Stomach (tissue), 9 donors: ENCODE data around the gene UBR4. TPM values are rescaled to one million over a fixed set of nuclear protein-coding genes. Genes with fewer than 3 reads are reported as not detected.

Source experiments
- DNase-seq, 2 donors: peaks; one replicate each; pipeline versions ENCODE4 v3.0.0 to v3.0.0-alpha.2; 2013 to 2019
- H3K27ac ChIP-seq, 5 donors: fragments of 200-600 bp in 4 of 5; sonication (generic) in 4 of 5; one replicate each; pipeline ENCODE4 v1.5.1; 2013 to 2019; ENCODE audit warnings: mild to moderate bottlenecking in 1 of 5, moderate library complexity in 1 of 5
- H3K27me3 ChIP-seq, 3 donors: fragments of 200-600 bp; sonication (generic); one replicate each; pipeline ENCODE4 v1.5.1; 2017 to 2019; ENCODE audit warnings: mixed run types in 1 of 3
- H3K36me3 ChIP-seq, 4 donors: fragments of 200-600 bp; sonication (generic); 1 replicate in 3 of 4; 2 replicates in 1 of 4; pipeline ENCODE4 v1.5.1; 2016 to 2019
- H3K4me1 ChIP-seq, 4 donors: fragments of 200-600 bp; sonication (generic); one replicate each; pipeline ENCODE4 v1.5.1; 2016 to 2019
- H3K4me3 ChIP-seq, 4 donors: fragments of 200-600 bp; sonication (generic) in 3 of 4; one replicate each; pipeline ENCODE4 v1.5.1; 2016 to 2019; ENCODE audit warnings: mild to moderate bottlenecking in 1 of 4
- H3K9me3 ChIP-seq, 4 donors: fragments of 200-600 bp; sonication (generic); one replicate each; pipeline ENCODE4 v1.5.1; 2016 to 2019
- EP300 ChIP-seq: sonication (generic); formaldehyde crosslinking; IDR thresholded peaks from one replicate; pipeline ENCODE4 v1.6.1; 2017; ENCODE audit warnings: antibody characterized with exemption
- POLR2A ChIP-seq, 4 donors: fragments of 450-650 bp; IDR thresholded peaks; one replicate each; pipeline ENCODE4 v1.6.1; 2016; ENCODE audit warnings: antibody characterized with exemption in 4 of 4, control low read depth in 2 of 4, mild to moderate bottlenecking in 1 of 4, moderate library complexity in 1 of 4
- POLR2AphosphoS5 ChIP-seq, 3 donors: sonication (generic); formaldehyde crosslinking; IDR thresholded peaks; one replicate each; pipeline ENCODE4 v1.6.1; 2016; ENCODE audit warnings: antibody characterized with exemption in 3 of 3
- WGBS, 5 donors: extraction: QIAGEN DNeasy Blood & Tissue Kit in 3 of 5; methylation state at CpG; one replicate each; pipeline versions ENCODE4 v1.1.5 to v1.1.7; 2013 to 2018; 5-methylcytosine and 5-hydroxymethylcytosine counted together
- intact Hi-C: fragments of 100-400 bp; cut with DNase I; formaldehyde crosslinking; loops from one replicate; pipeline ENCODE4 v1.15.1; 2023; ENCODE audit warnings: low total_unique reads
- polyA plus RNA-seq, 3 donors: library from polyadenylated mRNA; stranded (reverse); fragments of 200-250 nt; gene quantifications; one replicate each; pipeline ENCODE4 v1.2.3, GENCODE V29; 2013
- total RNA-seq, 5 donors: library from RNA; depleted of rRNA; stranded (reverse); fragments of >200 nt; gene quantifications; one replicate each; pipeline versions ENCODE4 v1.1.0 to v1.2.3, GENCODE V29; 2014 to 2016
- TF ChIP-seq, protein P1 (sequence below), 7 experiments: fragments of 450-650 bp in 4 of 7; fragments of 200-600 bp in 3 of 7; sonication (generic) in 3 of 7; IDR thresholded peaks; one replicate each; pipeline ENCODE4 v1.5.1; 2016 to 2019; ENCODE audit warnings: antibody characterized with exemption in 7 of 7, control low read depth in 2 of 7, mild to moderate bottlenecking in 1 of 7
- donor health status: healthy with polysubstance abuse.
- donor health status: Bipolar disorder and iron deficiency.
- donor health status: healthy.

Gene UBR4
- total and polyA plus RNA-seq, 8 donors = 41.9 to 262 (median 128) TPM

DNA sequence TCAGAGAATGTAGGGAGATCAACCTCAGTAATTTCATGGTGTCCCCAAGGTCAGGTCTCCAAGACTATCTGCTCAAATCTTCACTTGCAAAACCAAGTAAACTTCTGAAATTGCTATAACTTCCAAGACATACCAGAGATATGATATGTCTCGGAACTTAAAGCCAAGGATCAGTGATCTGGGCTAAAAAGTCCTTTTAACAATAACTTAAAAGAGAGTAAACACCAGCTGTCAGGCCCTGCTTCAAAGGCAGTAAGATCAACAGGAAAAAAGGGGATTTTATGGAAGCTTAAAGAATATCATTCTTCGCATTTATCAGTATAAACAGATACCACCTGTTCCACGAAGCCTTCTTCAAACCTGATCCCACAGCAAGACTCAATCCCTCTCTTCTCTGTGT, 13.7 kb downstream of the UBR4 start:
- no peaks in the 10 kb centered on the region for H3K9me3 ChIP-seq

DNA sequence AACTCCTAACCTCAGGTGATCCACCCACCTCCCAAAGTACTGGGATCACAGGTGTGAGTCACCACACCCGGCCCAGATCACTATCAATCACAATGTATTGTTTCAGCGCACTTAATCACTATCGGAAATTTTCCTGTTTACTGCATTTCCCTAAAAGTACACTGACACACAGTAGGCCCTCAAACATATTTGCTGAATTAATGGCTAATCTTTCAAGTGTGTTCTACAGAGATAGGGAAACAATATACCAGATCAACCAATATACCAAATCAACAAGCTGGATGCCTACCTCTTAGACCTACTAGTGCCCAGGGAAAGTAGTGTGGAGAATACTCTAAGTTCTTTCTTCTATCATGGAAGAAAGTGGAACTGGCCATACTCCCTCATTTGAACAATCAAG, 17.1 kb downstream of the UBR4 start:
- H3K27ac ChIP-seq = no peak overlapping the region
- TF ChIP-seq, protein P1, sequence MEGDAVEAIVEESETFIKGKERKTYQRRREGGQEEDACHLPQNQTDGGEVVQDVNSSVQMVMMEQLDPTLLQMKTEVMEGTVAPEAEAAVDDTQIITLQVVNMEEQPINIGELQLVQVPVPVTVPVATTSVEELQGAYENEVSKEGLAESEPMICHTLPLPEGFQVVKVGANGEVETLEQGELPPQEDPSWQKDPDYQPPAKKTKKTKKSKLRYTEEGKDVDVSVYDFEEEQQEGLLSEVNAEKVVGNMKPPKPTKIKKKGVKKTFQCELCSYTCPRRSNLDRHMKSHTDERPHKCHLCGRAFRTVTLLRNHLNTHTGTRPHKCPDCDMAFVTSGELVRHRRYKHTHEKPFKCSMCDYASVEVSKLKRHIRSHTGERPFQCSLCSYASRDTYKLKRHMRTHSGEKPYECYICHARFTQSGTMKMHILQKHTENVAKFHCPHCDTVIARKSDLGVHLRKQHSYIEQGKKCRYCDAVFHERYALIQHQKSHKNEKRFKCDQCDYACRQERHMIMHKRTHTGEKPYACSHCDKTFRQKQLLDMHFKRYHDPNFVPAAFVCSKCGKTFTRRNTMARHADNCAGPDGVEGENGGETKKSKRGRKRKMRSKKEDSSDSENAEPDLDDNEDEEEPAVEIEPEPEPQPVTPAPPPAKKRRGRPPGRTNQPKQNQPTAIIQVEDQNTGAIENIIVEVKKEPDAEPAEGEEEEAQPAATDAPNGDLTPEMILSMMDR (IDR thresholded peaks at IDR 0.05) = no peak
- TF ChIP-seq POLR2A (IDR thresholded peaks at IDR 0.05) (no peak), EP300 (no peak), POLR2AphosphoS5 (IDR thresholded peaks at IDR 0.05) (no peak)
- peaks cover 0 to 8% (median 0%) of the 10 kb centered on the region in 4 donors for H3K4me1 ChIP-seq
- no peaks in the 10 kb centered on the region for H3K9me3 ChIP-seq
- no peak for DNase-seq
- no peaks in the 10 kb centered on the region for H3K27me3 ChIP-seq
- 75 to 88% (median 78%) methylated on average over 3 of the region's 3 CpGs for WGBS, 5 donors
- no peak overlapping the region for H3K4me3 ChIP-seq
- H3K36me3 ChIP-seq = peaks cover 58 to 100% (median 100%) of the 10 kb centered on the region in 4 donors
- intact Hi-C loops = no loop called here

More for the DNA sequence above, 13.7 kb downstream of the UBR4 start:
- no peak overlapping the region for H3K4me3 ChIP-seq
- no peaks in the 10 kb centered on the region for H3K27me3 ChIP-seq
- H3K36me3 ChIP-seq = peaks cover 73 to 100% (median 98%) of the 10 kb centered on the region in 4 donors
- 61 to 90% (median 86%) methylated on average over 3 of the region's 3 CpGs for WGBS, 5 donors
- intact Hi-C loops = no loop called here
- DNase-seq = no peak
- no peak overlapping the region for H3K27ac ChIP-seq
- TF ChIP-seq POLR2AphosphoS5 (IDR thresholded peaks at IDR 0.05) (no peak), EP300 (no peak), POLR2A (IDR thresholded peaks at IDR 0.05) (no peak)
- peaks cover 5 to 26% (median 15%) of the 10 kb centered on the region in 4 donors for H3K4me1 ChIP-seq

DNA sequence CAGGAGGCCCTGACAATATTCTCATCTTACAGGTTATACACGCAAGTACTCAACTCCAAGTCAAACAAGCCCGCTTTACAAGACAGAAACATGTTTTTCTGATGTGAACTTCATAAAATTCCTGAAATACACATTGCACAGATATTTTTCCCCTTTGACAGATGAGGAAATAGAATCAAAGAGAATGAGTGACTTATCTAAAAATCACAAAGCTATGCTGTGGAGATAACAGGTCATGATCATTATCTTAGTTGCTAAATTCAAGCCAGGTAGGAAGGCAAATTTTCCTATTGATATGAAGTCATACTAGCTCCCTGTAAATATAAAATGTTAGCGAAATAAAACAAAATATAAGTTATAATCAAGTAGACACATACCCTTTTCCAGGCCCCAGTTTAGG, 18.3 kb downstream of the UBR4 start:
- intact Hi-C loops = no loop called here
- peaks cover 0 to 8% (median 0%) of the 10 kb centered on the region in 4 donors for H3K4me1 ChIP-seq
- H3K36me3 ChIP-seq = peaks cover 56 to 100% (median 100%) of the 10 kb centered on the region in 4 donors
- no peak overlapping the region for H3K4me3 ChIP-seq
- 93 to 99% (median 98%) methylated on average over 3 of the region's 3 CpGs for WGBS, 5 donors
- no peak for DNase-seq
- no peaks in the 10 kb centered on the region for H3K27me3 ChIP-seq
- TF ChIP-seq EP300 = no peak
- no peak overlapping the region for H3K27ac ChIP-seq
- H3K9me3 ChIP-seq = no peaks in the 10 kb centered on the region

- H3K27ac ChIP-seq = no peak overlapping the region
- H3K27me3 ChIP-seq = no peaks in the 10 kb centered on the region
- peaks cover 0 to 8% (median 0%) of the 10 kb centered on the region in 4 donors for H3K4me1 ChIP-seq
- no peaks in the 10 kb centered on the region for H3K9me3 ChIP-seq
- peaks cover 58 to 100% (median 100%) of the 10 kb centered on the region in 4 donors for H3K36me3 ChIP-seq
- intact Hi-C loops = no loop called here
- DNase-seq = no peak
- no peak overlapping the region for H3K4me3 ChIP-seq
- WGBS, 5 donors = 79 to 91% (median 89%) methylated on average over 4 of the region's 4 CpGs
- no peak for TF ChIP-seq EP300
- TF ChIP-seq, protein P1 (IDR thresholded peaks at IDR 0.05) = no peak
- TF ChIP-seq POLR2A (IDR thresholded peaks at IDR 0.05) = no peak
- TF ChIP-seq POLR2AphosphoS5 (IDR thresholded peaks at IDR 0.05) = no peak
Measured at GRCh38 chr1:19190468-19190867, 19.6 kb downstream of the UBR4 start.

DNA sequence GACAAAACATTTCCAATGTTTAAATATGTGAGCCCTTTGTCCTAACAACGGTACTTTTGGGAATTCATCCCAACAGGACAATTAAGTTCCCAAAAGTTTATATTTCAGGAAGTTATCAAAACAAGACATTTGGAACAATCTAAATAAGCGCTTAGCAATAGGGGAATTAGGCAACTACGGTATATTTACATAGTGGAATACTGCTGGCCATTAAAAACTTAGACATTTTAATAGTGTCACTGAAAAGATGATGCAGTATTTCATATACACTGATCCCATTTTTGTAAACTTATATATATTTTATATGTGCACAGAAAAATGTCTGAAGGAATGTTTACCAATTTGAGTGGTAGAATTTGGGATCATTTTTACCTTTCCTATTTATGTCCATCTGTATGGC, 20.8 kb downstream of the UBR4 start:
- Histone ChIP-seq H3K27me3 (no peaks in the 10 kb centered on the region), H3K4me1 (peaks cover 0 to 8% (median 0%) of the 10 kb centered on the region in 4 donors), H3K4me3 (no peak overlapping the region), H3K9me3 (no peaks in the 10 kb centered on the region), H3K27ac (no peak overlapping the region), H3K36me3 (peaks cover 62 to 100% (median 100%) of the 10 kb centered on the region in 4 donors)
- intact Hi-C loops = no loop called here
- WGBS, 5 donors = 63 to 82% (median 75%) methylated on average over 3 of the region's 3 CpGs
- DNase-seq = no peak
- TF ChIP-seq POLR2A (IDR thresholded peaks at IDR 0.05) (no peak), POLR2AphosphoS5 (IDR thresholded peaks at IDR 0.05) (no peak), EP300 (no peak)
- TF ChIP-seq, protein P1 (IDR thresholded peaks at IDR 0.05) = no peak
